Measurements from ENCODE around the gene MAML2.

Gene MAML2

DNA sequence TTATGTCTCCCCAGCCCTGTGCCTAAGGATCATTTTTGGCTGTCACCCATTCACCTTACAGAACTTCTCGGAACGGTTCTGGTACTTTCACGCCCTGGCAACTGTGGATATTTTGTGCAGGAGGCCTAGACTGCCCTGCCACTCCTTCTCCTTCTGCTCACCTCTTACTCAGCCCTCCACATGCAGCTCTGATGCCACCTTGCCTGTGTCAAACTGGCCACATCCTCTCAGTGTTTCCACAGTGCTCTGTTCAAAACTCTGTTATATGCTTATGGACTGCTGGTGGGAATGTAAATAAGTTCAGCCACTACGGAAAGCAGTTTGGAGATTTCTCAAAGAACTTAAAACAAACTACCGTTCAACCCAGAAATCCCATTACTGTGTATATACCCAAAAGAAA lies 318.3 kb downstream of the MAML2 start:
- no peak for DNase-seq

DNA sequence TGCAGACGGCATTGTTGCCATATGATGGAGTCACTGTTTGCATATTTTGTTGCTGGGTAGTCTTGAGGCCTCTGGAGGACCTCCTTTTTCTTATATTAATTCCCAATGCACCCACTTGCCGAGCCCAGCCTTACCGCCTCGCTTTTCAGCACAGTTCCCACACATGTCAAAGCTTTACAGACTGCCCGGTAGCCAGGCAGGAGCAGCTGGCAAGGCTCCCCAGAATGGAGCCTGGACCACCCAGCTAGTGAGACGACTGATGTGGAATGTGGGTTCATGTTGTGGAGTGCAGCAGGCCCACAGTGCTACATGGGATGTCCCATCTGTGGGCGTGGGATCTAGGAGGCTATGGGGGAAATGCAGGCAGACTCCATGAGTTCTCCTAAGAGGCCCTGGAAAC lies 319.7 kb downstream of the MAML2 start:
- no peak for DNase-seq

DNA sequence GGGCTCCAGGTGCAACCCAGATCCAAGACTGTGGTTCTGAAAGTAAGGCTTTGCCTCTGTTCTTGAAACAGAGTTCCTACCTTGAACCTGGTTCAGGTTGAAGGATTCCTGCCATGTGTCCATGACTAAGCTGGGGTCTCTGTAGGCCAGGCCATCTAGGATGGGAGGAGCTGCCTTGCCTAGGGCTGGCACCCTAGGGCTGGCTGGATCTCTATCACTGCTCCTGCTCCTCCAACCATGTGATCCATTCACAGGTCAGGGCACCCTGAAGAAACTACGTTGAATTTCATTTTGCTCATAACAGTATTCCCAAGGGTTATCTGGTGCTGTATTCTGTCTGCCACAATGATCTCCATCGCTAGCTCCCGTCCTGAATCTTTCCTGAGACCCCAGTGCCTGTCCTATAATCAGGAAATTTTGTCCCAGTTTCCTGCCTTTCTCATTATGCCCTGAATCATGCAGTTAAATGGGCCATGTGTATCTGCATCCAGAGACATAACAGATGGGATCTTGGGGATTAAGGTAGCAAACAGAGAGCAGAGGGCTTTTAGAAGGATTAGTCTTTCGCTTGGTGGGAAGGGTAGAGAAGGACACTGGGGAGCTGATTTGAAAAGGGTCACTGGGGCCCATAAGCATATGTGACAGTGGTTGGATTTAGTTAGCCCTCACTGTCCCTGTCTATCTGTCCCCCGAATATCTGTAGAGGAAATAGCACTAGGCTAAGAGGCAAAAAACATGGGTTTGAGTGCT lies 320.9 kb downstream of the MAML2 start:
- DNase-seq = peak; percentile 28

DNA sequence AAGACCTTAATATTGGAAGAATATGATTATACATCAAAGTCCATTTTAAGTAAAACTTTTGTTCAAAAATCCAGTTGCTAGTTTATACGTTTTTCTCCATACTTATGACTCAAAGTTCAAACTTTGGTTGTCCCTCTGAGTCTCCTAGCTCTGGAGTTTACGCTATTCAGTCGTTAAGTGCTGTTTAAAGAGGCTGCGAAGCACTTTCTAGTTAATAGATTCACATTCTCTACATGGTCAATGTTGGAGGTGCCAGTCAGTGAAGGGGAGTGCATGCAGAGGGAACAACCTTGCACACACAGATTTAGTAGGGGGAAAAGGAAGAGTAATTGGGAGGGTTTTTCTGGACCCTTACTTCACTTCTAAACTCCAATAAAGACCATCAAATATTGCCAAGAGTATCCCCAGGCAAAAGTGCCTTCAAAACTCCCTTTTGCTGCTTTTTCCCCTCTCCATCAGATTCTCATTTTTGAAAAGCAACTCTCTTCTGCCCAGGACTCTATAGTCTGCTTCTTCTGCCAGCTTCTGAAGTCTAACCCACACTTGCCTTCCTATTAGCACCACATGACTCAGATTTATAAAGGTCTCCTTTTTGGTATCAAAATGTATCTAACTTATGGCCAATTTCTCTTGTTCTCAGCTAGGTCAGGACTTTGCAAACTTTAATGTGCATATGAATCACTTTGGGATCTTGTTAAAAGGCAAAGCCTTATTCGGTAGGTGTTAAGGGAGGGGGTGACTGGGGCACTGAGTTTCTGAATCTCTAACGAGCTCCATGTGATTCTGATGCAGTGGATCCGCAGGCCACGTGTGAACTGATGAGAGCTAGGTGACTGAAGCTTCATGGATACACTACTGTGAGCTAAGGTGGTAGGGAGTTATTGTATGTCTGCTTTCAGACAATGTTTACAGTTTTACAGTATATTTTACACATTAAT lies 322.9 kb downstream of the MAML2 start:
- DNase-seq = no peak

DNA sequence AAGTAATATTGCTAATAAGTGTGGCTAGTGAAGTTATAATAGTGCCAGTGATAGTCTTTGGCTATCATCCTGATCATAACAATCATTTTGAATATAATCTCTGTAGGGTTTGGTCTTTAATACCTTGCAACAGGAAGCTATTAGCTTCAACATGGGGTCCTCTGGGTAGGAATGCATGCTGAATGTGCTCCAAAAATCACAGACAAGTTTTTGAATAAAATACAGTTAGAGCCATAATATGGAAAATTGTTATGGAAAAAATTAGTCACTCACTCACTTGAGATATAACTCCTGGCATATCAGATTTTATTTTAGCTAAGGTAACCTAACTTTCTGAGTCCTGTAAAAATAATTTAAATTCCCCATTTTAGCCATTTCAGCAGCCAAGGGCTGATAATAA lies 323.7 kb downstream of the MAML2 start:
- DNase-seq = no peak

DNA sequence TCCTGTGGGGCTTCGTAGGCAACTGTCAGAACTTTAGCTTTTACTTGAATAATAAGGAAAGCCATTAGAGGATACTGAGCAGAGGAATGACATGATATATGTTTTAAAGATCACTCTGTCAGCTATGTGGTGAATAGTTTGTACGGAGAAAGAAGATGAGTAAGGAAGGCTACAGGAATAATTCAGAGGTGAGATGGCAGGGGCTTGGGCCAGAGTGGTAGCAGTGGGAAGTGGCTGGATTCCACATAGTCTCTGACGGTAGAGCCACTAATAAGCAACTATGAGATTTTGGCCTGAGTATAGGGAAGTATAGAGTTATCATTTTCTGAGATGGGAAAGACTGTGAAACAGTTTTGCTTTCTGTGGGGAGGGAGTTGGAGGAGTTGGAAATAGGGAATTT lies 325.1 kb downstream of the MAML2 start:
- DNase-seq = no peak

DNA sequence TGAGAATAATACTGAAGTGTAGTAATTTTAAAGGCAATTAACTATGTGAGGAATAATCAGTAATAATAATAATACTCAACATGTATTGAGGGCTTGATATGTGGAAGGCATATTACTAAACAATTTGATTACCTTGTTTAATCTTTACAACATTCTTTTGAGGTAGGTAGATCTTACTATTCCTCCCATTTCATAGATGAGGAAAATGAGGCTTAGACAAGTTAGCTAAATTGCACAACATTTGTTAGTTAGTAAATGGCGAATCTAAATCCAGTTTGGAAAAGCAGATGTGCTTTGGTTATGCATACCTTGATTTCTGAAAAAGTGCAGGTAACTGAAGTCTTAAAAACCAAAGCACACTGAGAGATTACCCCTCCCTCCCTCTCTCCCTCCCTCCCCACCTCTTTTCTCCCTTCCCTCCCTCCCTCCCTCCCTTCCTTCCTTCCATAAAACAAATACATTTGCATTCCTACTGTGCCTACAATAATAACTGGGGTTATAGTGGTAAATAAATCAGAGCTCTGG lies 326.0 kb downstream of the MAML2 start:
- no peak for DNase-seq

DNA sequence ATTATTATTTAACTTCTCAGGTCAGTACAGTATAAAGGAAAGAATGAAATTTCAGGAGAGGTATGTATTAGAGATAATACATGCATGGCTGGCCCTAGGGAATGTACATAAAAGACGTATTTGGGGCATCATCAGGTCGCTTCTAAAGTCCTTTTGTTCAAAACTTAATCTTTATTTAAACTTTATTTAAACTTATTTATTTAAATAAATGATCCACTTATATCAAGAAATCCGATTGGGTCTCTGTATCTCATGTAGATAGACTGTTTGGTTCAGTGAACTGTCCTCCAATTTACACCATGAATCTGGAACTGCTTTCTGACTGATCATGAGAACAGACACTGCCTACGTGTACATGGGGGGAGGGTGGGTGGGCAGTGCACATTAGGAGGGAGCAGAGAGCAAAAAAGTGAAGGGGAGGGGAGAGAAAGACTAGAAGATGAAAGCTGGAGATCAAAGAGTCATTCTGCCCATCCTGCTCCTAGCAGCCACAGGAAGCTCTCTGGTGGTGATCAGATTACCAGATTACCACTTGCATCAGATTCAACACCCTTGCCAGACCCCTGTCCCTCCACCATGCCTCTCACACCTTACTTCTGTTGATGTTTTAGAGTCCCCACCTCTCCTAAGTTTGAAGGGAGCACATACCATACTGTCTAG lies 327.0 kb downstream of the MAML2 start:
- no peak for DNase-seq

DNA sequence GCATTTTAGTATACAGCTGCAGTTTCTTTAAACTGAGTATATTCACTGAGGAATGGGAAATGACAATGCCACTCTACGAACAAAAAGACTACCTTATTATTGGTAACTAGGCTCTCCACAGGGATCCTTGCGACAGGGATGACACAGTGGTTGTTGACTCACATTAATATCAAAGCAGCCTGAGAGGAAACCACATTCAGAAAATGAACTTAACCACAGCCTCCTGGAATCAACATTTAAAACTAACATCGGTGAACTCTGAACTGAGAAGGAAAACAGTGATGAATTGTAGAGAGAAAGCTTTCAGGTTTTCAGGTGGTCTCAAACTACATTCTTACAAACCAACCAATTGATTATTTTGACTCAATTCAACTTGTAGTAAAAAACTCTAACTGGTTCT lies 328.8 kb downstream of the MAML2 start:
- no peak for DNase-seq

DNA sequence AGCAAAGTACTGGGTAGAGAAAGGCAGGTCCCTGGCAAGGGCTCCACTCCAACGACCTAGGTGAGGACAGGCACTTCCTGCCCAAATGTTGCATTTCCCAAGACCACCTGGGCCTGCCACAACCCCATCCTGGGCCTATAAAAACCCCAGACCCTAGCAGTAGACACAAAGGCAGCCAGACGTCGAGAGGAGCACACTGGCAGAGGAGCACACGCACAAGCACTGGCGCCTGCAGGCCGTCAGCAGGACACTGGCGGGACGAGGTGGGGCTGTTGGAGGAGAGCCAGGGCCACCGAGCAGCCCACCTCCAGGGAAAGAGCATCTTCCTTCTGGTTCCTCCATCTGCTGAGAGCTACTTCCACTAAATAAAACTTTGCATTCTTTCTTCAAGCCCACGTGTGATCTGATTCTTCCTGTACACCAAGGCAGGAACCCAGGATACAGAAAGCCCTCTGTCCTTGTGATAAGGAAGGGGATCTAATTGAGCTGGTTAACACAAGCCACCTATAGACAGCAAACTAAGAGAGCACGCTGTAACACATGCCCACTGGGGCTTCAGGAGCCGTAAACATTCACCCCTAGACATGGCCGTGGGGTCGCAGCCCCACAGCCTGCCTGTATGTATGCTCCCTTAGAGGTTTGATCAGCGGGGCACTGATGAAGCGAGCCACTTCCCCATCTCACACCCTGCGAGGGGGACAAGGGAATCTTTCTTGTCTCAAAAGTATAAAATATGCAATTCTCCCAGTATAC lies 329.4 kb downstream of the MAML2 start:
- DNase-seq = no peak

DNA sequence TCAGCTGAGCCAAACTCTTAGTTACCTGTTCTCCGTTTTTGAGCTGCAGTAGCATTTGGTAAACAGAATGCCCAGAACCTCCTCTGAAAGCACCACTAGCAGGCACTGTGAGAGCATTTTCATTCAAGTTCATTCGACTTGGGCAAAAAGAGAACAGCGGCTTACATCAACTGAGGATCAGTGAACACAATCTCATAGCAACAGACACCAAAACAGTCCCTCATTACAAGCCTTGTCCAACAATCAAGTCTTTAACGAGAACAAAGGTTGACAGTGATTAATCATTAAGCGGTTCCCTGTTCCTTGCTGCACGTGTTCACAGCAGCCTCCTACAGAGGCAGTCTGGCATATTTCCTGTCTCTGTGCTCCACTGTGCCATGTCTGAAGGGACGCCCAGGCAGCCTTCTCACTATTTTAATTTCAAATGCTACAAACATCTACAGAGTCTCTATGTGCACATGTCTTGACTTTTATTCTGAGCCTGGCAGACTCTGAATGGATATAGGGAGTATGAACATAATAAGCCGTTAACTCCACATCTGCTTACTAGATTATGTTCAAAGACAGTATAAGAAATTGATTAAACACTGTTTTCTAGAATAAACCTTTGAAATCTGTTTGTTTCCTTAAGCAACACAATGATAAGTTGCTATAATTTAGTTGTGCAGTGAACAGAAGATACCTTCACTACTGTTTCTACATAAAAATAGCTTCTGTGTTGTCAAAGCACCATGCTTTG lies 330.7 kb downstream of the MAML2 start:
- peak; percentile 59 for DNase-seq

DNA sequence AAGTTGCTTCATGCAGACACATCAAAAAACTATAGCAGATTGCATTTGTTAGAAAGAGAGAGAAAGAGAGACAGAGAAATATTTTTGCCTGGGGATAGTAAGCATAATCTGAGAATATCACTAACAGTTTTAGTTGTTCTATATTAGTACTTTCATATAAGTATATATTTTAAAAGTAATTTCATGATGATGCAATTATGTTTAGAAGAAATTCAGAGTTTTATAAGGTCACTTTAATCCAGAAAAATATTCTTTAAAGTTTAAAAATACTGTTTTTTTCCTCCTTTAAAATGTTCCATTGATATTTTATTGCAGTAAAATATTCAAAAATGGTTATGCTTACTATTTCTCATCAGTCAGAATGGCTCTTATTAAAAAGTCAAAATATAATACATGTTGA lies 332.3 kb downstream of the MAML2 start:
- DNase-seq = no peak

DNA sequence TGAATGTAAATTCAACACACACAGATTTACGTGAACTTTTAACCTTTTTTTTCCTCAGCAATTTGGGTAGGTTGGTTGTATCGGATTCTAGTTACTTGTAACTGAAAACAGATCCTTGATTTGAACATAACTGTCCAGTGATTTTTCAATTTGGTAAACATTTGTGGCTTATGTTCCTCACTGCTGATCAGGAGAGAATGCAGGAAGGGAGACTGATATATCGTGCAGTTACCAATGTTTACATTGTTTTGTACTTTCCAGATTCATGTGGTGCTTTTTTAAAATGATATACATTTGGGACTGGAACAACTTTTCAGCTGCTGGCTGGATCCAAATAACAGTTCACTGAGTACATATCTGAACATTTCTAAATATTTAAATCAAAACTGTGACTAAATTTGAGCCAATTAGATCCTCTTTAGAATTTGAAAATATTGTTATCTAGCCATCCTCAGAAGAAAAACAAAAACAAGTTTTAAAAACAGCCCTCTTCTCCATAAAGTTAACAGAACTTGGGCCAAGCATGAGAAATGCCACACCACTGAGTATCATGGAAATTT lies 334.8 kb downstream of the MAML2 start:
- DNase-seq = no peak

DNA sequence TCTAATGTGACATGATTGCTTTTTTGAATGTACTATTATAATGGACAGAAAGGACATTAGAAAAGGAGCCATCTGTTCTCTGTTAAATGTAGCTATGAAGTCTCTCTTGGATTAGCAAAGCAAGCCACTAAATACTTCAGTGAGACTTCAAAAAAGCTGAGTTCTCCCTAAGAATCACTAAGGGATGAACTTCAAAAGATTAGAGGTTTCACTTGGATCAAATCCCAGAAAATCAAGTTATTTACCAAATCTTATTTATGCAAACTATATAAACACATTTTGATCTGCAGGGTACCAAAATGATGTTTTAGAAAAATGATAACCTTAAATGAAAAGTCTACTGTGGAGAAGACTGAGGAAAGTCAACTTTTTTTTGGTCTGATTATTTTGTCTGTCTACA lies 337.0 kb downstream of the MAML2 start:
- no peak for DNase-seq

DNA sequence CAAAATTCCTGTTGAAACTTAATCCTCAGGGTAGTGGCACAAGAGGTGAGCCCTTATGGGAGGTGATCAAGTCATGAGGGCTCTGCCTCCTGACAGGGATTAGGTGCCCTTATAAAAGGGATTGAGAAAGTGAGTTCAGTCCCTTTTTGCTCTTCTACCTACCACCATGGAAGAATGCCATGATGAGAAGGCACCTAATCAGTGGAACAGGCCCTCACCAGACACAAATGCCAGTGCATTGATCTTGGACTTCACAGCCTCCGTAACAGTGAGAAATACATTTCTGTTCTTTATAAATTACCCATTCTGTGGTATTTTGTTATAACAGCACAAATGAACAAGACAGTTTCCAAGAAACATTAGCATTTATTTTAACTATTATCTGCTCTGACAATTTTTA lies 338.1 kb downstream of the MAML2 start:
- no peak for DNase-seq

DNA sequence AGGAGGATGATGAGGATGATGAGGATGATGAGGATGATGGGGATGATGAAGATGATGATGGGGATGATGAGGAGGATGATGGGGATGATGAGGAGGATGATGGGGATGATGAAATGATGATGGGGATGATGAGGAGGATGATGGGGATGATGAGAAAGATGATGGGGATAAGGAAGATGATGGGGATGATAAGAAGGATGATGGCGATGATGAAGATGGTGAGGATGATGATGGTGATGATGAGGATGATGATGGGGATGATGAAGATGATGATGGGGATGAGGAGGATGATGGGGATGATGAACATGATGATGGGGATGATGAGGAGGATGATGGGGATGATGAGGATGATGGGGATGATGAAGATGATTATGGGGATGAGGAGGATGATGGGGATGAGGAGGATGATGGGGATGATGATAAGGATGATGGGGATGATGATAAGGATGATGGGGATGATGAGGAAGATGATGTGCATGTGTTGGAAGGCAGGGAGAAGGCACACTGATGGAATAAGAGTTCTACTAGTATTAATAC lies 340.2 kb downstream of the MAML2 start:
- DNase-seq = no peak

DNA sequence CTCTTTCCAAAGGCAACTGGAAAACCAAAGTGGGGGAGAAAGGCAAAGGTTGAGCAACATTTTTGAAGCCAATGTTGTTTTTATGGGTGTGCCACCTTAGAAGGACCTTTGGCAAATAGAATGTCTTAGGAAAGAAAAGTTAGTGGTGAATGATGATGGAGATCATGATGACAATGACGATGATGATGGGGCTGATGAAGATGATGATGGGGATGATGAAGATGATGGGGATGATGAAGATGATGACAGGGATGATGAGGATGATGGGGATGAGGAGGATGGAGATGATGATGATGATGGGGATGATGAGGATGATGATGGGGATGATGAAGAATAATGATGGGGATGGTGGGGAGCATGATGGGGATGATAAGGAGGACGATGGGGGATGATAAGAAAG lies 340.7 kb downstream of the MAML2 start:
- DNase-seq = no peak

DNA sequence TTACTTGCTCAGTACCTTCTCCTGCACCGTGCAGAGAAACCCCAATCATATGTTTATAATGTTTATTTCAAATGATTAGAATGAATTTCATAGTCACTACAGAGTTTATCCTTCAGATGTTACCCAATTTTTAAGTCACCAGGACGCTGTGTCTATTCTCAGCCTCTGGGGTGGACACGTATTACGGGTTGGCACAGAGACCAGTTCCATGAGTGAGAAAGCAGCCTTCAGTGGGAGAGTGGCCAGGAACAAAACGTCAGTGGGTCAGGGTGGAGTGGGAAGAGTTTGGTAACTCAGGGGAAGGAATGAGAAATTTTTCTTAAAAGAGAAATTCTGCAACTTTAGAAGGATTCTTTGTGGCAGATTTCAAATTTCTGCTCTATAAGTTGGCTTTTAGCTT lies 342.0 kb downstream of the MAML2 start:
- no peak for DNase-seq

DNA sequence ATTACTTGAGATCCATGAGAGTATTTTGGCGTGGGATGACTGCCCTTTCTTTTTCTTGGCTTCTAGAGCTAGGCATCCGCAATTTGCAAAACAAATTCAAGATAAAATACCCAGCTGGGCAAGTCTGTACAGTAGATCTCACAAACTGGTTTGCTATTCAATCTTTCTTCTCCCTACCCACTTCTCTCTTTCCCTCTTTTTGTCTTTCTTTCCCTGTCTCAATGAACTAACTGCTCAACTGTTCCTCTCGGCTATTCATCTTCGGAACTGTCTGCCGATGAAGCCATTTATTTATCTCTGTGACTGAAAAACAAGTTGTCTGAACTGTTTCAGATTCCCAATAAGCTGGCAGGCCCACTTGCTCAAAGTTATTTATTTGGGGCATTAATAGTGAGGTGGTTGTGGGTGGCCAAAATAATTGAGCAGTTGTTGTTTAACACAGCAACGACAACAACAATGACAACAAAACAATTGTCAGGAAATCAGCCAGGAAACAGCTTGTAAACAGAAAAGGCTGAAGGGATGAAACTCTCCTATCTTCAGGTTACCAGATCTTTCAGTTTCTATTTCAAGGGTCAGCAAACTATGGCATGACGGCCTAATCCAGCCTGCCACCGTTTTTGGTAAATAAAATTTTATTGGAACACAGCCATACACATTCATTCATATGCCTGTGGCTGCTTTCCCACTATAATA lies 343.1 kb downstream of the MAML2 start:
- no peak for DNase-seq

DNA sequence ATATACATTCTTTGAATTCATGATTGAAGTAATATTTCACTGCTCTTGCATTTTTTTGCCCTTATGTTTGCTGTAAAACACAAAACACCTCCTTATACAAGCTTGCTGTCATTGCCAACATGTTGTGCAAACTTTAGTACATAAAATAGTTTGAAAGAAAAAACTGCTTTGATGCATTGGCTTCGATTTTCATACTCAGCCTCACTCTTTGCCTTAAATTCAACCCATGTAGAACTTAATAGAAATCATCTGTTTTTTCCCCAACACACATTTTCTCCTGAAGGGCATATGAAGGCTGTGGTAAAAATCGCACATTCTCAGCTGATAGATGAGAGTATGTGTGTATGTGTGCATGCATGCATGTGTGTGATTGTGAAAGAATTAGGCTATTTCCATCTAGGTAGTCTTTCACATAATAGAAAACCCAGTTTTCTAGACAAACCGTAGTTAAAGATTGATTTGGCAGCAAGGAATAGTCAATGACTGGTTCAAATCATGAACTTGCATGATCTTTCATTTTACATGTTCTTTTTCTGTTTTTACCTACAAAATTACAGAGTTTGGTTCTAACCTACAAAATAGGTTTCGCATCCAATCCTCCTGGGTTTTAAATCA lies 346.3 kb downstream of the MAML2 start:
- no peak for DNase-seq

Data from NCI-H2171 treated with DMSO at 0.1 percent for 48 hours (cell line).